Measurements from ENCODE around the gene MCIDAS.

GRCh38 chr5:55232271-55232984, 5.3 kb upstream of the MCIDAS start:
- TF ChIP-seq, protein P1, sequence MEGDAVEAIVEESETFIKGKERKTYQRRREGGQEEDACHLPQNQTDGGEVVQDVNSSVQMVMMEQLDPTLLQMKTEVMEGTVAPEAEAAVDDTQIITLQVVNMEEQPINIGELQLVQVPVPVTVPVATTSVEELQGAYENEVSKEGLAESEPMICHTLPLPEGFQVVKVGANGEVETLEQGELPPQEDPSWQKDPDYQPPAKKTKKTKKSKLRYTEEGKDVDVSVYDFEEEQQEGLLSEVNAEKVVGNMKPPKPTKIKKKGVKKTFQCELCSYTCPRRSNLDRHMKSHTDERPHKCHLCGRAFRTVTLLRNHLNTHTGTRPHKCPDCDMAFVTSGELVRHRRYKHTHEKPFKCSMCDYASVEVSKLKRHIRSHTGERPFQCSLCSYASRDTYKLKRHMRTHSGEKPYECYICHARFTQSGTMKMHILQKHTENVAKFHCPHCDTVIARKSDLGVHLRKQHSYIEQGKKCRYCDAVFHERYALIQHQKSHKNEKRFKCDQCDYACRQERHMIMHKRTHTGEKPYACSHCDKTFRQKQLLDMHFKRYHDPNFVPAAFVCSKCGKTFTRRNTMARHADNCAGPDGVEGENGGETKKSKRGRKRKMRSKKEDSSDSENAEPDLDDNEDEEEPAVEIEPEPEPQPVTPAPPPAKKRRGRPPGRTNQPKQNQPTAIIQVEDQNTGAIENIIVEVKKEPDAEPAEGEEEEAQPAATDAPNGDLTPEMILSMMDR (optimal IDR thresholded peaks at IDR 0.05 in 1 of 3, IDR thresholded peaks at IDR 0.05 in 1 of 3, conservative IDR thresholded peaks at IDR 0.05 in 1 of 3; ENCODE audit: extremely low read depth in 1 of 3, insufficient read depth in 2 of 3, low read length in 3 of 3) = no peak
- TF ChIP-seq EZH2 (IDR thresholded peaks at IDR 0.05; ENCODE audit: low read length) = peak; percentile 33

Measured in keratinocyte (primary cell).